ENCODE measurements around the gene SARNP. TPM values are rescaled to one million over a fixed set of nuclear protein-coding genes. Genes with fewer than 3 reads are reported as not detected.

The SARNP gene
- total and polyA plus RNA-seq, 10 of the 15 experiments (the other 5 are each of a cell fraction or from before 2014, with no cell fraction given): 77.6 to 445 (median 188) TPM

- in situ Hi-C loops (cut with MboI) (no loop called here), intact Hi-C loops (cut with micrococcal nuclease; ENCODE audit: unreplicated experiment) (no loop called here)
- Histone ChIP-seq H4K20me1 (ENCODE audit: control insufficient read depth, insufficient read depth) (no peaks in the 10 kb centered on the region), H3K27me3 (replicated peaks in 1 of 2; ENCODE audit: control insufficient read depth in 2 of 2, insufficient read depth in 2 of 2, low read length in 1 of 2) (no peaks in the 10 kb centered on the region), H3K79me2 (ENCODE audit: control insufficient read depth, insufficient read depth, low read length) (peaks cover 47% of the 10 kb centered on the region), H3K27ac (ENCODE audit: control insufficient read depth, insufficient read depth) (no peak overlapping the region), H3K36me3 (ENCODE audit: control insufficient read depth in 2 of 2, insufficient read depth in 2 of 2, low read length in 1 of 2) (peaks cover 5 to 30% of the 10 kb centered on the region in 2 experiments), H3K9ac (ENCODE audit: control insufficient read depth, insufficient read depth, low read length) (peak overlapping the region; percentile 72; the same call in 1 of the 2 replicates), H3K4me1 (ENCODE audit: control insufficient read depth, insufficient read depth, low read length) (peaks cover 10% of the 10 kb centered on the region; the same call in 1 of the 2 replicates), H3K4me3 (peak overlapping the region; percentile 81), H2AFZ (ENCODE audit: control insufficient read depth, low read depth, low read length) (no peak overlapping the region), H3K4me2 (ENCODE audit: control insufficient read depth, insufficient read depth) (peak overlapping the region; percentile 58), H3K9me3 (replicated peaks; ENCODE audit: control insufficient read depth, insufficient read depth, low read length) (no peaks in the 10 kb centered on the region)
- 63% methylated on average over 6 of the region's 6 CpGs for WGBS (ENCODE audit: insufficient coverage, insufficient replicate concordance, low lambda C conversion rate, missing lambda C conversion rate)
- ATAC-seq (no peak), DNase-seq (ENCODE audit: low read depth, low spot score) (no peak), FAIRE-seq (no peak)
- ChIA-PET POLR2A (interaction anchor here (0.8 to 6.5 kb wide), 13 partner anchors 10 to 155 kb away, joined by 3 to 103 read pairs (median 6); partner anchors contain the start of genes CD63, DGKA, DNAJC14 and PYM1), SMC1A (ENCODE audit: uncharacterized antibody, unreplicated experiment) (interaction anchor here (0.9 to 6.4 kb wide), 6 partner anchors 8 to 104 kb away, joined by 3 to 41 read pairs (median 16); partner anchors contain the start of gene DNAJC14), CTCF (interaction anchor here (1.0 to 7.2 kb wide), 9 partner anchors 10 to 226 kb away, joined by 3 to 89 read pairs (median 4); partner anchors contain the start of genes DNAJC14 and RAB5B), RAD21 (ENCODE audit: unreplicated experiment) (interaction anchor here (1.7 to 4.2 kb wide), 5 partner anchors 8 to 112 kb away, joined by 12 to 36 read pairs (median 21); partner anchors contain the start of genes DGKA and DNAJC14)
- no TSS peak for BruUV-seq (replicated peaks)
- TF ChIP-seq ZSCAN29 (IDR thresholded peaks at IDR 0.05) (no peak), IRF5 (IDR thresholded peaks at IDR 0.05; ENCODE audit: borderline replicate concordance) (no peak), CEBPZ (IDR thresholded peaks at IDR 0.05; ENCODE audit: low read depth, low read length) (no peak), ZNF207 (IDR thresholded peaks at IDR 0.05; ENCODE audit: borderline replicate concordance) (no peak), NFIC (IDR thresholded peaks at IDR 0.05; ENCODE audit: low read depth, low read length) (no peak), GABPA (IDR thresholded peaks at IDR 0.05; ENCODE audit: low read depth) (no peak), BRCA1 (IDR thresholded peaks at IDR 0.05; ENCODE audit: low read depth, low read length) (no peak), MLLT1 (IDR thresholded peaks at IDR 0.05) (no peak), IKZF1 (conservative IDR thresholded peaks at IDR 0.05) (no peak), E2F4 (IDR thresholded peaks at IDR 0.05; ENCODE audit: low read depth, low read length) (no peak), IRF4 (IDR thresholded peaks at IDR 0.05; ENCODE audit: low read depth, low read length) (no peak), MEF2B (IDR thresholded peaks at IDR 0.05; ENCODE audit: partially characterized antibody, poor library complexity, severe bottlenecking) (no peak), BCL11A (IDR thresholded peaks at IDR 0.05; ENCODE audit: low read depth, low read length) (no peak), CREM (IDR thresholded peaks at IDR 0.05; ENCODE audit: low read depth) (no peak), SIX5 (IDR thresholded peaks at IDR 0.05; ENCODE audit: low read depth, low read length, severe bottlenecking) (no peak), CHD4 (IDR thresholded peaks at IDR 0.05) (no peak), SUZ12 (IDR thresholded peaks at IDR 0.05; ENCODE audit: unreplicated experiment) (no peak), ZNF384 (IDR thresholded peaks at IDR 0.05; ENCODE audit: borderline replicate concordance, low read depth, low read length) (no peak)
Observed at GRCh38 chr12:55818886-55819285, 1.4 kb upstream of the SARNP start.

Measured in GM12878 (cell line).